Myocyte (in vitro differentiated cells): ENCODE measurements around the gene NT5C1A. TPM values are rescaled to one million over a fixed set of nuclear protein-coding genes. Genes with fewer than 3 reads are reported as not detected.

Experiments used
- DNase-seq: peaks from one replicate; pipeline ENCODE4 v3.0.0-alpha.2; 2012; ENCODE audit warnings: low read depth
- total RNA-seq: library from RNA; depleted of rRNA; stranded (reverse); fragments of >200 nt; gene quantifications from 2 replicates; pipeline ENCODE4 v1.2.3, GENCODE V29; 2014

The NT5C1A gene
- total RNA-seq, 1 donor from 2014 or later, result 4.8 TPM

DNA sequence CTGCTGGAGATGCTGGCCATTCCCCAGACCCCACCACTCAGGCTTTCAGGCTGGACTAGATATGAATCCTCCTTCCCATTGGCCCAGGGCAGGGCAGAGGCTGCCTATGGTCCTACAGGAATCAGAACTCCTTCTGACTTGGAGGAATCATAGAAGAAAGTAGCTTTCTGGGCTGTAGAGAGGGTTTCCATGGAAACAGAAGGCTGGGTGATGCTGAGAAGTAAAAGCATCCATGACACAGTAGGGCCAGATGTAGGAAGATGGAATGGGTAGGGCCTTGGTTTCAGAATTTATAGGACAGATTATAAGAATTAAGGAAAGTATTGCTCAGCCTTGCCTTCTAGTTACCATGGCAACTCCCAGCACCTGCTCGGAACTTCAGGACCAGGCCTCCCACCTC is 9.0 kb downstream of the NT5C1A start:
- DNase-seq, result no peak

- no peak for DNase-seq
Observed at GRCh38 chr1:39659538-39659937, 12.4 kb downstream of the NT5C1A start.

GRCh38 chr1:39659110-39659509 is 12.8 kb downstream of the NT5C1A start:
- no peak for DNase-seq

GRCh38 chr1:39657923-39658485 is 13.9 kb downstream of the NT5C1A start:
- DNase-seq, result peak; percentile 83

DNA sequence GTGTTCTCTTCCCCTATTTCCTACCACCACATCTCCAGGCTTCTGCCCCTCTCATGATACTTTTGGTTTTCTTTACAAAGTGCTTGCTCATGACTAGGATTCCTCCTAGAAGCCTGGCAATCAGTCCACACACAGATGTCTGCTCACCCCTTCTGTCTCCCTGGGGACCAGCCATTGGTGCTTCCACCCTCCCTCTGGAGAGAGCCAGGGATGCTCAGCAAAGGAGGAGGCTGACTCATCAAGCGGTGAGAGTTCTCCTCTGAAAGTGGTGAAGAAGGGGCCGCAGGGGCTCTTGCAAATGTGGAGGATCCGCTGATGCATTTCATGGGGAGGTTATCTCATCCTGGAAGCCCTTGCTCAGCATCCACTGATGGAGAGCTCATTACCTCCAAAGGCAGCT is 14.5 kb downstream of the NT5C1A start:
- DNase-seq, result peak; percentile 32

GRCh38 chr1:39656391-39656790 is 15.5 kb downstream of the NT5C1A start:
- no peak for DNase-seq

GRCh38 chr1:39655578-39656268 is 16.2 kb downstream of the NT5C1A start:
- no peak for DNase-seq

DNA sequence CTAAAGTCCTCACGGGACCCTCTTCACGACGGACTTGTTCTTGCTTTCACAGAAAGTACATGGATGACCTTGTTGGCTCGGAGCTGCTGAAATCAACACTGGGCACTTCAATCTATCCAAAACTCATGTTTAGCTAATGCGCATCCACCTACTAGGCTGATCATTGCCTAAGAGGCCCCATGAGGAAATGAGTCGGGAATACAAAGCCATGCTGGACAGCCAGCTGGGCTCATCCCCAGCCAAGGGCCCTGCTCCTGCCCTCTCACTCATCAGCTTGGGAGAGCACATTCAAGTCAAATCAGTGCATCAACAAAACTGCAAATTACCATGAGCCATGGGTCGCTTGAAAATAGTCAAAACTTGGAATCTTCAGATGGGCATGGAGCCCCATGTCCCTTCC is 17.6 kb downstream of the NT5C1A start:
- no peak for DNase-seq

DNA sequence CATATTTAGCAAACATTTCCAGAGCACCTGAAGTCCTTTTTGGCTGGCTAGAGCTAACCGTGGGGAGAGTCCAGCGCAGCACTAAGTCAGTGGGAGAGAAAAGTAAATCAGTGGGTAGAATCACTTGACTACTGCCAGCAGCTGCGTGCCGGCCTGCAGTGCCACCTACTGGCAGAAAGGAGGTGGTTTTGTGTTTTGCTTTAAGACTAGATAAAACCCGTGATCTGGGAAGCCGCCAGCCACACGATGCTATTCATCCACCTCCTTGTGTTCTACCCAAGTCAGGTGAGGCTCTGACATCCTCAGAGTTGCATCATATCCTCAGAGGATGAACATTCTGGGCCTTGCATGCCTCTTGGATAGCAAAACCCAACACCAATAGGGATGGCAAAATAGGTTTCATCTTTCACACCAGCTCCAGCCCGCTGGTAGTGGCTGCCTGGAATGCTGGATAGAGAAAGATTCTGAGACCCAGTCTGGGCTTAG is 18.3 kb downstream of the NT5C1A start:
- DNase-seq, result peak; percentile 82

DNA sequence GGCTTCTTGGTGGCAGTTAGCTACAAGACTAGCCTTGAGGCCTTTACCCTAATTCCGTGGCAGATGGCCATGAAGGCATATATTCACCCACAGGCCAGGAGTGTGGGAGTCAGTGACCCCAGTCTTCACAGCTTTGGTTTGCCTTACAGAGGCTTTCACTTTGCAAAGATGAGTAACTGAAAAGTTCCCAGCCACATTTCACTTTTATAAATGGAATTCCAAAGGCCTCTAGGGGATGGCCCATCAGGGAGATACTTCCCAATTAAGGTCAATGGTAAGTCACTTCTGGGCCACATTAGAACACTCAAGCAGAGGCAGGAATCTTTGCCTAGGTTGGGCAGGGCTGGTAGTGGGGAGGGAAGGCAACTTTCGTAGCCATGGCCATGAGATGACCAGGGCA is 19.4 kb downstream of the NT5C1A start:
- DNase-seq, result peak; percentile 31

DNA sequence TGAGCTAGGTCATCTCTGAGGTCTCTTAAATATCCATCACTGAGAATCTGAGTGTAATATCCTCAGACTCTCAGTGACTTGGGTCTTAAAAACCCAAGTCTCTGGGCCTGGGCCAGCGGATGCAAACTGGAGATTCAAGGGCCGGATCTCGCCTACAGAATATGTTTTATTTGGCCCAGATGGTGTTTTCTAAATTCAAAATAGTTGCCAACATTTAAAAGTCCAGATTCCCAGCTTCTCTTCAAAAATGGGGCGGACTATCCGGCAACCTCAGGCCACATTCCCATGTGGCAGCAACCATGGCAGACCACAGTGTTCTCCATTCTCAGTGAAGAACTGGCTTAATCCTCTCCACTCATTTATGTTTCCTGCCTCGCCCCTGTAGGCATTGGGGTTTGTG is 19.8 kb downstream of the NT5C1A start:
- peak; percentile 45 for DNase-seq

DNA sequence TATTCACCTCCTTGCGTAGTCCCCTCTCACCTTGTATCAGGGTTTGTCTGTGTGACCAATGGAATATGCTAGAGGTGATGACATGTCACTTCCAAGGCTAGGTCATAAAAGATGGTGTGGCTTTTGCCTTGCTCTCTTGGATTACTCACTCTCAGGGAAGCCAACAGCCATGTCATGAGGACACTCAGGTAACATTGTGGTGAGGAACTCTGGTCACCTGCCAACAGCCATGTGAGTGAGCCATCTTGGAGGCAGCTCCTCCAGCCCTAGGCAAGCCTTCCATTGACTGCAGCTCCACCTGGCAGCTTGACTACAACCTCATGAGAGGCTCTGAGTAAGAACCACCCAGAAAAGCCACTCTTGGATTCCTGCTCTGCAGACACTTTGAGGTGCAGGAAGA is 21.5 kb downstream of the NT5C1A start:
- no peak for DNase-seq

GRCh38 chr1:39649636-39650185 is 22.2 kb downstream of the NT5C1A start:
- no peak for DNase-seq

DNA sequence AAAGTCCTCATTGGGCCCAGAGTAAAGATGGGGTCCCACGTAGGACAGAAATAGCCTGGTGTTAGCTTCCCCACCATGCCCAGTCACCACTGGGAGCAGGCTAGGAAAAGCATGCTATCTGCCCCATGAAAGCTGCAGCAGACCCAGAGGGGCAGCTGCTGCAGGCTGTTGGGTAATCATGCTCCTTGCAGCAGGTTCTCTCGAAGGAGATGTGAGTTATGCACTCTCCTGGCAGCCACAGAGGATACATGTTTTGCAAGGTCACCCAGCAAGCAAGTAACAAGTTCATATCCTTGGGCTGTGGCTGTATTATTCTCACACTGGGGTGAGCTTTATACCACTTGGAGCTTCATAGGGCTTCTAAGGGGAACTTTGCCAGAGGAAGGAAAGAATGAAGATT is 23.4 kb downstream of the NT5C1A start:
- DNase-seq, result no peak

GRCh38 chr1:39647247-39647646 is 24.7 kb downstream of the NT5C1A start:
- no peak for DNase-seq

DNA sequence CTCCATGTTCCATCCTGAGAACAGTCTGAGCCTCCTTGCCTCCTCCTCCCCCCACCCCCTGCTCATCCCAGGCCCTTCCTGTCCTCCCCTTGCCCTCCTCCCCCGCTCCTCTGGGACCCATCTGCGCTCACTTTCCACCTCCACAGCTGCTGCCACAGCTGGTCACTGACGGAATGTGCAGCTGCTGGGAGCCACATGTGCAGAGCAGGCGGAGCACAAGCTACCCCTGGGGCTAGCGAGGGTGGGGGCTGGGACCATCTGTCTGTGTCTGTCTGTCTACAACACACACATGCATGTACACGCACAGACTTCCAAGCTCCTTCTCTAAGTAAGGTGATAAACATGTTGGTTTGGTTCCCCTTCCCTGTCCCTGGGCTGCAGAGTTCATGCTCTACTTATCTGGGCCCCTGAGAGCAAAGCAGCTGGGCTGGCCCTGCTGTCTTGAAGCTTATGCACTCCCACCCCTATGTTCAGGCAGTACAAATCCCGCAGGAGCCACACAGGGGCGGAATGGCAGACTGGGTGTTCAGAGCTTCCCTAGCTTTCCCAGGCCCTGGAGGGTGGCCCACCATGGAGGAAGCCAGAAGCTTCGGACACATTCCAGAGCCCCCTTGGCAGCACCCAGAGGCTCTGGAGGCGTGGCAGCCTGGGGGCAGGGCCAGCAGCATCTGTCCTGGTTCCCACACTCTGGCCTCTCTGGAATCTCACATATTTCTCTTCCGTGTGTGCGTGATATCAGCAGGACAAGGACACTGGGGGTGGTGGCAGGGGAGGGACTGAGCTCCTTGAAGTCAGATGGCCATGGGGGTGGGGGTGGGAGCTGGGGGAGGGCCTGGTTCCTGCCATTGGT is 25.4 kb downstream of the NT5C1A start:
- DNase-seq, result peak; percentile 97

DNA sequence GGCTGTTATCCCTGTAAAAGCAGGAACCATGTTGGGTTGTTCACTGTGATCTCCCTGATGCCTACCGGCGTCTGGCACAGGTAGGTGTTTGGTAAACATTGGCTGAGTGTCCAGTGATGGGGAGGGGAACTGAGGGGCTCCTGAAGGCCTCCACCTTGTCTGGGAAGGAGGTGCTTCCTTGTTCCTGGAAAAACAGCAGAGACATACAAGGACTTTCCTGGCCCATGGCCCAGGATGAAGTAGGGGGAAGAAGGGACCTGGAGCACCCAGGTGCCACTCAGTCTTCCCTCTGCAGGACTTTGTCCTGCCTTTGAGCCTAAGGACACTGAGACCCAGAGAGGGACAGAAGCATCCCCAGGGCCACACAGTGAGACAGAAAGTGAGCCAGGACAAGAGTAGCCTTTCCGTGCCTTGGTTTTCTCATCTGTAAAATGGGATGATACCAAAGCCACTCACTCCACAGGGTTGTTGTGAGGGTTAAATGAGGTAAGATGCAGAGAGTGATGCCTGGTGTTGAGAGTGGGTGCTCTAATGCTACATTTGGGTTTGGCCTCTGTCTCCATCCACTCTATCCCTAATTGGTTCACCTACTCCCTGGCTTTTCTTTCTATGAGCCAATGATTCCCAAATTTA is 26.4 kb downstream of the NT5C1A start:
- DNase-seq, result no peak

DNA sequence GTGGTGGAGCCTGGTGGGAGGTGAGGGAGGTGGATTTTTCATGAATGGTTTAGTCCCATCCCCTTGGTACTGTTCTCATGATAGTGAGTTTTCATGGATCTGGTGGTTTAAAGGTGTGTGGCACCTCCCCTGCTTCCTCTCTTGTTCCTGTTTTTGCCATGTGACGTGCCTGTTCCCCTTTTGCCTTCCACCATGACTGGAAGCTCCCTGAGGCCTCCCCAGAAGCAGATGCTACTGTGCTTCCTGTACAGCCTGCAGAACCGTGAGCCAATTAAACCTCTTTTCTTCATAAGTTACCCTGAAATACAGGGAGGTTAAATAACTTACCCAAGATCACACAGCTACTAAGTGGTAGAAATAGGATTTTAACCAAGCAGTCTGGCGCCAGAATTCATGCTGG is 28.2 kb downstream of the NT5C1A start:
- no peak for DNase-seq

DNA sequence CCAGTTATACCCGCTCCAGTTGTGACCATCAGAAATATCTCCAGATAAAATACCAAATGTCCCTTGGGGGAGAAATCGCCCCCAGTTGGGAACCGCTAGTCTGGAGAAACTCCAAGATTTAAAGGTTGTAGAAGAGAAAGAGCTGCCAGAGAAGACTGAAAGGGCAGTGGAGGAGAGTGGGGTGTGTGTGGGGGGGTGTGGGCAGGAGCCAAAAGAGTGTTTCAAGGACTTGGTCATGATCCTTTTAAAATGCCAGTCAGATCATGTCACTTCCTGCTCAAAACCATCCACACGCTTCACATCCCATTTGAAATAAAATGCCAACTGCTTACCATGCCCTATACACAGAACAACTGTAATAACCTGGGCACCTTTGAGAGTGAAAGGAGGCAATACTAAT is 29.1 kb downstream of the NT5C1A start:
- peak; percentile 98 for DNase-seq

DNA sequence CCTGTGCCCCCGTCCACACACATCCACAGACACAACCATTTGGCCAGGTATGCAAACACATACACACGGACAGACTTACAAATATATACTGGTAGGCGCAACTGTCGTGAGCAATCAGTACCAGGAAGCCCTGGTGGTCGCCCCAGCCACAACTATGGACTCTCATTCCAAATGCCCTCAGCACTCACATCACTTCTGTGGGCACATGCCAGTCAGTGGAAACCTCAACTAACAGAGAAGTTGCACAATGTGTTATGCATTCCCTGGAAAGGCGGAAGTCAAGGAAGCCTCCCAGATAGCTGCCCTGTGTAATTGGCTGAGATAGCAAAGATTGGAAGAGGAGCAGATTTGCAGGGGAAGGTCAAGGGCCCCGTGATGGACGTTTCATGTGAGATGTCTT is 31.0 kb downstream of the NT5C1A start:
- DNase-seq, result peak; percentile 91
